NB4 (cell line): Measurements from ENCODE around the gene TMEM61.

Experiments
- DNase-seq: peaks from one replicate; pipeline ENCODE4 v3.0.0; 2010; ENCODE audit warnings: low read depth
- H3K4me3 ChIP-seq: one replicate; pipeline ENCODE4 v1.5.1; 2011; ENCODE audit warnings: mild to moderate bottlenecking, low read depth, low read length, moderate library complexity
- CTCF ChIP-seq: IDR thresholded peaks from one replicate; pipeline ENCODE4 v1.5.1; 2012; ENCODE audit warnings: low read depth, low read length
- MAX ChIP-seq: IDR thresholded peaks from 2 replicates; pipeline ENCODE4 v1.6.1; 2011; ENCODE audit warnings: low read depth, low read length
- MYC ChIP-seq: IDR thresholded peaks from 2 replicates; pipeline ENCODE4 v1.6.1; 2011; ENCODE audit warnings: low read depth, low read length
- POLR2A ChIP-seq: IDR thresholded peaks from 2 replicates; pipeline ENCODE4 v1.6.1; 2011; ENCODE audit warnings: mild to moderate bottlenecking; ENCODE audit not compliant: insufficient read length; ENCODE audit errors: extremely low read depth

Gene TMEM61

GRCh38 chr1:55033265-55033614, 52.8 kb downstream of the TMEM61 start:
- no peak overlapping the region for H3K4me3 ChIP-seq
- no peak for DNase-seq
- TF ChIP-seq CTCF (no peak), MAX (no peak), MYC (no peak), POLR2A (no peak)

DNA sequence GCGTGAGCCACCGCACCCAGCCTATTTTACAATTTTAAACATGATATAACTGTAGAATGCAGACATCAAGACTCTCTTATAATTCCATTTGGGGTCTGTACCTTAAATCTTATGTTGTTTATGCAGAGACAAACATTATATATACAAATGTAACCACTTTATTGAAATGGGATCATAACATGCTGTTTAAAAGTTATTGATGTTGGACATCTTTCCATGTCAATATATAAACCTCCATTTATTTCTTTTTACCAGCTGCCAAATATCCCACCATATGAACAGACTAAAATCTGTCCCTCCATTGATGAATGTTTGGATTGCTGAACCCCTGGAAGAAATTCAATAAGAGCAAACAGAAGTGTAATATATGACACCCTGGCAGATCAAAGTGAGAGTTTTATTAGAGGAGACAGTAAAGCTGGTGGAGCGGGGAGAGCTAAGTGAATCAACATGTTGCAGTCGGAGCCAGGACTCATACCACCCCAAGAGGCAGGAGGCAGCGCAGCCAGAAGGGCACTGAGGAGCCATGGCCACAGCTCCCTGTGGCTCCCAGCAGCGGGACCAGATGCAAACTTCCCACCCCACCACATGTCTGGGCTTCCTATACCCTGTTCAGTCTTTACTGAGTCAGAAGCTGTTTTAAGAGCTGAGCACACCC, 54.2 kb downstream of the TMEM61 start:
- DNase-seq: no peak
- TF ChIP-seq POLR2A (no peak), CTCF (no peak), MYC (no peak), MAX (no peak)
- no peak overlapping the region for H3K4me3 ChIP-seq

- H3K4me3 ChIP-seq: no peak overlapping the region
Observed at GRCh38 chr1:55035904-55036303, 55.5 kb downstream of the TMEM61 start.

DNA sequence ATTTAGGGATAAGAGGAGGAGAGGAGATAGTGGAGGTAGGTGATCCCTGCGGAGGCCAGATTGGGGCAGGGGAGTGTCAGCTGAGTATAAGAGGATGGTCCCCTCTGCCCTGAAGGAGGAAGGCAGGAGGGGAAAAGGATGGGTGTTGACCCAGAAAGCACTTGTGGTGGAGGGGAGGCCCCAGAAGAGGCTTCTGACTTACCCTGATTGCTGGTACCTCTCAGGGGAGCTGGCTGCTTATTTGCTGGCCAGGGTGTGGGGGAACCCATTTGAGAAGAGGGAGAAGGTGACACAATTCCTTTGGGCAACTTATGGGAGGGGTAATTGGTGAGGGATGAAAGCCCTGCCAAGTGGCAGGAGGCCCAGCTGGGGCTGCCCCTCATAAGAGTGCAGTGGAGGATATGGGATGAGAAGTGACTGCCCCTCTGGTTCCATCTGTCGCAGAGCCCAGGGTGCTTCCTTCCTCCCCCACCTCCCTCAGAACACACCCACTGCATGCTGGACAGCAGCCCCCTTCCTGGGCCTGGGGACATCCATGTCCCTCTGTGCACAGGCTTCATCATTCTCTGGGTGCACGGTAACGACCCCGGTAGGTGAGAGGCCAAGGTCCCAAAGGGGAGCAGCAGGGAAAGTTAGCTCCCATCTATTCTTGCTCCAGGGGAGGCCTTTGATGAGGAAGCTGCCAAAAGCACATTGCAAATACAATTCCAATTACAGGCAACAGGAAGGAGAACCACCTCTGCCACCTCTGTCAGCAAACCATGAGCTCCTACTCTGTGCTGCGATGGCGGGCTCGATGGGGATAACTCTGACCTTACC, 57.5 kb downstream of the TMEM61 start:
- H3K4me3 ChIP-seq: no peak overlapping the region
- TF ChIP-seq MAX (no peak), CTCF (no peak)
- DNase-seq: no peak

More at GRCh38 chr1:55035904-55036303, 55.5 kb downstream of the TMEM61 start:
- peak; percentile 22 for DNase-seq
- no peak for TF ChIP-seq CTCF
- TF ChIP-seq POLR2A: no peak
- no peak for TF ChIP-seq MYC
- no peak for TF ChIP-seq MAX

GRCh38 chr1:55038552-55038838, 58.1 kb downstream of the TMEM61 start:
- DNase-seq: no peak
- TF ChIP-seq MYC (no peak), CTCF (no peak), POLR2A (no peak), MAX (no peak)
- H3K4me3 ChIP-seq: no peak overlapping the region
